ENCODE results near the gene MORN1.

Gene MORN1

DNA sequence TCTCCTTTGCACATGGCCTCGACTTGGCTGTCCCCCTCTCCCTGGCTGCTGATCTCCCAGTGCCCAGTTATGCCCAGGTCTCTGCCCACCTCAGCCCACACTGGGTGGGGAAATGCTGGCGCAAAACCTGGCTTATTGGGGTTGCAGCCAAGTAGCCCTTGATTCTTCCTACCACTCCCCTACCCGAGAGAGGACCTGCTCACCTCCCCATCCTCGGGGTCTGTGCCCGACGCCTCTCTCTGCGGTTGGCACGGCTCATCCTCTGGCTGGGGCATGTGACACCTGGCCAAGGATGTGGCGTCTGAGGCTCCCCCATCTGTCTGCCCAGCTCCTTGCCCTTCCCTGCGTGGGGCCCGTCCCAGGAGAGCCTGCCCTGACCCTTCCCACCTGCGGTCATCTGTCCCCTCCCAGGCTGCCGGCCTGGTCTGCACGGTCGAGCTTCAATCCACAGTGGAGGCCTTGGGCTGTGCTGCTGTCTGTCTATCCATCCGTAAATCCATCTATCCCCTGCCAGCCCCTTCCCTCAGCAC is 27.5 kb upstream of the MORN1 start:
- no peak for DNase-seq

DNA sequence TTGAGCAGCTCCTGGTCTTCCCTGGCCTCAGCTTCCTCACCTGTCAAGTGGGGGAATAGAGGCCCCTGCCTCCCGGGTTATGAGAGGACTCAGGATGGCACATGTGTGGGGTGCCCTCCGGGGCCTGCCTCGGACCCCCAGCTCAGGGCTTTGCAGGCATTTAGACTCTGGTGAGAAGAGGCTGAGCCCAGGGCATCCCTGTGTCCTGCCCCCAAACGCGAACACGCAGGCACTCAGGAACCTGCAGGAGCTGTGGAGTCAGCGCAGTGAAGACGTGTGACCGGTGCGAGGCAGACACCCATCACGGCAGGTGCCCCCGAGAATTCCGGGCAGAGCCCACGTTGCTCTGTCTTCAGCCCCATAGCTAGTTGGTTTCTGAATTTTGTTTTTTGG is 26.5 kb upstream of the MORN1 start:
- no peak for DNase-seq

DNA sequence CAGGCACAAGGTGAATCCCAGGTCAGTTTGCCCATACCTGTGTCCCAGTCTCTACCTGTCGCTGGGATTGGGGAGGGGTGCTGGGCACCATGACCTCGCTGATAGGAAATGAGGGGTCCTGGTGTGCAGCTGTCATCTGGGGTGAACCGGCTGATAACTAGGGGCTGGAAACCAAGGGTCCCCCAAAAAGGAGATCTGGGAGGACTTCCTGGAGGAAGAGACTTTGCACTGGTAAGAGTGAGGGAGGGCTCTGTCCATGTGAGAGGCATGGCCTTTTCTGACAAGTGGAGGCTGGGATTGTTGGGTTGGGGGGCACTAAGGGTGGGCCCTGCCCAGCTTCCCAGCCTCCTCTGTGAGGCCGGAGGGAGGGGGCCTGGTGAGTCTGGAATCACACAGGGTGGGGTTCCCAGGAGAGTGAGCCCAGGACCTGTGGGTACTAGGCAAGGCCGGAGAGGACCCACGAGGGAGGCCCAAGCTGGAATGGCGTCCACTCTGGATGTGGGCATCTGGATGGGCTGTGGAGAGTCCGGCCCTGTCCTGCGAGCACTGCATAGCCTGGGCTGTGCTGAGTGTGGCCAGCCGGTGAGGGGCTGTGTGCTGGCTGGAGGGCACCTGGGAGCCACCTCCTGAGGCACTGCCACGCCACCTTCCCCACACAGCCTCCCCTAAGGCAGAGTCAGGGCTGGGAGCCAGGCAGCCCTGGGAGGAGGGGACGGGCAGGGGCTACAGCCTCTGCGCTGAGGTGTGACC is 25.9 kb upstream of the MORN1 start:
- no peak for DNase-seq

DNA sequence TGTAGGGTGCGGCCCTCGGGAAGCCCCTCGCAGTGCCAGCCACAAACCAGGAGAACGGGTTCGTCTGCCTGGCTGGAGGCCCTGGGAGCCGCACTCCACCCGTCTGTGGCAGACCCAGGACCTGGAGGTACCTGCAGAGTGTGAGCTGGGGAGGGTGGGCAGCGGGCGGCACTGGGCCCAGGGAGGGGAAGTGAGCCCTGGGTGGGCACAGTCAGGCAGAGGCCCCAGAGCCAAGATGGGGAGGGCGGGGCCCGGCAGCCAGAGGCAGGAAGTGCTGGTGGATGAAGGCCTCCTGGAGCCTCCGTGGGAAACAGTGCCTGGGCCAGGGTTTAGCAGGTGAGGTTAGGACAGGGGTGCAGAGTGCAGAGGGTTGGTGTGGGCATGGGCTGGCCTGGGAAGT is 25.0 kb upstream of the MORN1 start:
- DNase-seq = no peak

DNA sequence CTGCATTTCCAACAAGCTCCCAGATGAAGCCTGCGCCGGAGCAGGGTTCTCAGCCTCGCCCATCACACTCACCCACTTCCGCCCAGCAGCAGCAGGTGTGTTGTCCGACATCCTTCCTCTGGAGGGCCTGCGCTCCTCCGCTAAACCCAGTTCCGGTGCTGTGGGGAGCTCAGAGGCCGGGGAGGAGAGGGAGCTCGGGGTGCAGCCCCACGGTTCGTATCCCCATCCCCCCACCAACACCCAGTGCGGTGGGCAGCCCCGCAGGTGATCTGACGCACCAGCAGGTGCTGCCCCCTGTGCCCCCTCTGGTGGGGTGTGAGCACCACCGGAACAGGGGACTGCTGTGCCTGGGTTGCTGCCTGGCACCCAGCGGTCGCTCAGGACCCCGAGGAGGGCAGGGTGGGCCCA is 24.5 kb upstream of the MORN1 start:
- DNase-seq = peak; percentile 49

DNA sequence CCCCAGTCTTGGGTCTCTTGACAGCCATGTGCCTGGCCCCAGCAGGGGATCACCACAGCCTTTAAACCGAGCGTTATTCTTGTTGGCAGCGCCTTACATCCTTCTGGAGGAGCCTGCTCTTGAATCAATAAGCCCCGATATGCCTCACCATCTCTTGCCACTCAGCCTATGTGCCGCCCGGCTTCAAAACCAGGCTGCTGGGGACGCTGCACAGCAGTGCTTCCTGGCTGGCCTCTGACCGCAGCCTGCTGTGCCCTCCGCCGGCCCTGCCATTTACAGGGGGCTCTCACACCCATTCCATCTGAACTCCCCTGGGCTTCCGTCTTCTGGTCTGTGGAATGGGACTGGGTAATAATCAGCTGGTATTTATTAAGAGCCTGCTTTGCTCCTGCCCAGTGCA is 24.0 kb upstream of the MORN1 start:
- DNase-seq = no peak

DNA sequence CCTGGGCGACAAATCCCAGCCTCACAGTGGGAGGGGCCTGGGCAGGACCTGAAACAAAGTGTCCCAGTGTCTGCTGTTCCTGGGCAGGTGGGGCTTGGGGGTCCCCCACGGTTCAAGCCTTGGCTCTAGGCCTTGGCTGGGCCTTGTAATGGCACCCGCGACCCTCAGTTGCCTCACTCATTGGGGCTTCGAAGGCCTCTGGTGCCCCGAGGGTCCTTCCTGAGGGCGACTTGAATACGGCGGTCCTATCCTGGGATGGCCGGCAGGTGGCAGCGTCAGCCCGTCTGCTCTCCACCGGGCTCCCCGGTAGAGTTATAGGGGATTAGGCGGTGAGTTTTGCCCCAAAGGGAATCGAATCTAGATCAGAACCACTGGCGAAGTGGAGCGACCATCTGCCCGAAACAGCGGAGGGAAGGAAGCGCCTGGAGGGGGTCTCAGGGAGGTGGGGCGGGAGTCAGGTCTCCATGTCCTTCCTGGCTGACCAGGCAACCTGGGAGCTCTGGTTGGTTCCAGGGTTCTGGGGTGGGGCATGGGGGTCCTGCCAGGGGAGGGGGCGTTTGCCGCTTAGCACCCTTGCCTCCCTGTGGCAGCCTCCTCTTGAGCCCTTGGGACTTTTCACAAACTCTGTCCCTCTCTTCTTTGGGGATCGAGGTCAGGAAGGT is 23.1 kb upstream of the MORN1 start:
- peak; percentile 80 for DNase-seq

DNA sequence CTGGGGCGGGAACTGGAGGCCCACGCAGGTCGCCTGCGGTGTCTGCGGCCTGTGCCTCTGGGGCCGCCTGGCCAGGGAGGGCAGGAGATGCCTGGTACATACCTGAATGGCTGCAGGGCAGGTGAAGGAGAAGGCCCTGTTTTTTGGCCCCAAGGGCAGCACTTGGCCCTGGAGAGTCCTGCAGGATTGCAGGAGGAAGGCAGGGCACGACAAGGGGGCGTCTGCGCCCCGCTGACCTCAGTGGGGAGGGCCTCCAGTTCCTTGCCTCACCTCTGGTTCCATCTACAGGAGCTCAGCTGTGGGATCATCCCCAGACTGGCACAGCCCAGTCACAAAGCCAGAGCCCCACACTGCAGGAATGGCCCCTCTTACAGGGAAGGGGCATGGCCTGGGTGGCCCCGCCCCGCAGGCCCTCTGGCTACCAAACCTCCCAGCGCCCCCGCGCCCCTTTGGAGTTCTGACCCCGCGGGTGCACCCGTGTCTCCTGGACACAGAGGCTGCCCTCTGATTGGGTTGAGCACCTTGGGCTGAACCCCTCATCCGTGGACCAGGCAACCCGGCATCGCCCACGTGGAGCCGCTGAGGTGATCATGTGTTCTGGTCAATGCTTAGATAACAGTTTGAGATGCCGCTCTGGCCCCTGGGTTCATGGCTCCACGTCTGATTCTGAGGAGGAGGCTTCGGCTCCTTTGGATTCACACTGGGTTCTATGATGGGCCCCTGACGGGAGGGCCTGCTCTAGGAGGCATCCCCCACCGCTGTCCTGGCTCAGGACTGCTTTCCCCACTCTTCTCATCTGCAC is 22.3 kb upstream of the MORN1 start:
- DNase-seq = no peak

DNA sequence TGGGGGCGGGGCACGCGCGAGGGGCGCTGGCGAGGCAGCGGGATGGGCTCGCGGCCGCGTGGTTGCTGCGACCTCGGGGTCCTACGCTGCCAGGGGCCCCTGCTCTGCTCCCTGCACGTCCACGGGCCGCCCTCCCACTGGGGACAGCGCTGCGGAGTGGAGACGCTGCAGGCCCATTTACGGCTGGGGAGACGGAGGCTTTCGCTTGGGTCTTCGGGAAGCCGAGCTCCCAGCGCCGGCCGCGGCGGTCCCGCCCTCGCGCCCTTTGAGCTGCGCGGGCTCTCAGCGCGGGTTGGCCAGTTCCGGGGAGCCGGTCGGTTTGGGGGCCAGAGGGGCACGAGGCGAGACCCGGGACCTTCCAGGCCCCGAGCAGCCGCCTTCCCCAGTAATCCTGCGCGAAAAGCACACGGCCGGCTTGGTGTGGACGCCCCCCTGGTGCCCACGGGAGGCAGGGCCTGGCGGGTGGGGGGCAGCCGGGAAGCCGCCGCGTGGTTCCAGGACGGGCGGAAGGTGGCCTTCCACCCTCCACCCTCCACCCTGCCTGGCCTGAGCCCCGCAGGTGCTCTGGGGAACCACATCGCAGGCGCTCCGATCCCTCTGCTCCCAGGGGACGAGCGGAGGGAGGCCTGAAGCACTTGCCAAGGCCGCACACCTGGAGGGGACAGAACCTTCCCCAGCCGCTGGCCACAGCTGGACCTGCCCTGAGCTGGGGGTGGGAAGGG is 21.6 kb upstream of the MORN1 start:
- DNase-seq = no peak

DNA sequence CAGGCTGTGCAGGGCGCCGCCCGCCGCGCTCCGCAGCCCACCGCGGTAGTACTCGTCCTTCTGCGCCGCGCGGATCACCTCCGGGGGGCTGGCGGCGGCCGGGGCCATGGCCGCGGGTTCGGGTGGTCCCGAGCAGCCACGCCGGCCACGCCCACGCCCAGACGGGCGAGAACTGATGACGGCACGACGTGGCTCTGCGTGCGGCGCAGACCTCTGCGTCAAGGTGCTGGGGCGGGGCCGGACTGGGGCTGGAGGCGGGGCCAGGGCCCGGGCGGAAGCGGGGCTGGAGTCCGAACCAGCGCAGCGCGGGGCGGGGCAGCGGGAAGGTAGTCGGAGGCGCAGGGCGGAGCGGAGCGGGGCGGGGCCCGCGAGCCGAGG is 21.0 kb upstream of the MORN1 start, which contains the start of gene PEX10:
TSS of gene PEX10 (minus strand) at position 170 of the 378 bp plus-strand sequence. CDS start at position 108, 62 bp downstream.
- peak; percentile 98 for DNase-seq

DNA sequence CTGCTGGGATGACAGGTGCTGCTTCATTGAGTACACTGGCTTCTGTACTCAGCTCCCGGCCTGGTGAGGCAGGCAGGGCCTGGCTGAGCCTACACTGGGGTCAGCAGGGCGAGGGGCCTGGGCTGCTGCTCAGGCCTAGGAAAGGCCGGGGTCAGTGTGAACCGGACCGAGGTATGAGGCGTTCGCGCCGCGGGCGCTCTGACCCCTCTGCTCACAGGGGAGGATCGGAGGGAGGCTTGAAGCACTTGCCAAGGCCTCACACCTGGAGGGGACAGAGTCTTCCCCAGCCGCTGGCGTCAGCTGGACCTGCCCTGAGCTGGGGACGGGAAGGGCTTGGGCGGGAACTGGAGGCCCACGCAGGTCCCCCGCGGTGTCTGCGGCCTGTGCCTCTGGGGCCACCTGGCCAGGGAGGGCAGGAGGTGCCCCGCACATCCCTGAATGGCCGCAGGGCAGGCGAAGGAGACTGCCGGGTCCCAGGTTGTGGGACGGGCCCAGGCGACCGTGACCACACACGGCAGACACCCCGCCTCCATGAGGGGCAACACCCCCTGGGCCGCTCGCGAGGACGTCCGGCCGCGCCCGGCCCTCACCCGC is 20.5 kb upstream of the MORN1 start:
- DNase-seq = no peak

DNA sequence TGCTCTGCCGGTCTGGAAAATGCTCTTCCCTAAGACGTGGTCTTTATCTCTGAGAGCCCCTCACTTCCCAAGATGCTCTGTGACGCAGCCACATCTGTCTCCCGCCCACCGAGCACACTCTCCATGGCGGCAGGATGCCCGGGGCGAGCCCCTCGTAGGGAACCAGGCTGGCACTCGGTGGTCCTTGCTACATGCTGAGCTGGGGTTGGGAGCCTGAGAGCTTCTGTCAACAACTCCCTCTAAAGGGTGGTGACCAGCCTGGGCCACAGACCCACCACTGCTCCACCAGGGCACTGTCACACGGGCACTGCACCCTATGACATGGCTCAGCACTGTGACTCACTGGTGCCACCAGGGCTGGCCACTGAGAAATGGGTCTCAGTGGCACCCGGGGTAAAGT is 18.4 kb upstream of the MORN1 start:
- DNase-seq = no peak

DNA sequence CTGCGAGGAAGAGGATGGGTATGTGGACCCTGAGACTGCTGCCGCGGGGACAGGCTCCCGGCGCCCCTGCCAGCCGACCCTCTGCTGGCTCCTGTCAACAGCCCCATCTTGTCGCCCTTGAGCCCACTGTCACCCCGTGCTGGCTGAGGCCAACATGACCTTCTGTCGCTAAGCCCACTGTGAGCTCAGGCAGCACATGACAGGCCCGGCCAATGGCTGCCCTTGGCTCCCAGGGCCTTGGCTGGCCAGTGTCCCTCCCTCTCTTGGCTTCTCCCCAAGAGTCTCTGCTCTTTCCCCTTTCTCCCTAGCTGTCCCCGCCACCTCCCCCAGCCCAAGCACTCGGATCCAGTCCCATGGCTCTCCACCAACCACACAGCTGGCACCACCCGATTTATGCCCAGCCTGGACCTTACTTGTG is 17.5 kb upstream of the MORN1 start:
- no peak for DNase-seq

DNA sequence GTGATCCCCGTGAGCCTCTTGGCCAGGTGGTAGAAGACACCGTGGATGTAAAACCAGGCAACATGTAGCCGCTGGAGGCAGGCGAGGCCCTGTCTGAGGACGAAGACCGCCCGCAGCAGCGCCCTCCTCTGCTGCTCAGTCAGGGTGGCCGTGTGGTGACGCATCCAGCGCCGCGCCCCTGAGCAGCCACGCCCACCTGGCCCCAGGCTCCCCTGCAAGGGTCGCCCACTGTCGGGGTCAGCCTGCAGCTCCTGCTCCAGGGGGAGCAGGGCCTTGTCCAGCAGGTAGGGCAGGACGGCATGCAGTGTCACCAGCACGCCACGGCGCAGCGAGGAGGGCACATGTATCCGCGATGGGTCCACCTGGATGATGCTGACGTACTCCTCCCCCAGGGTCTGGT is 17.1 kb upstream of the MORN1 start:
- DNase-seq = no peak

DNA sequence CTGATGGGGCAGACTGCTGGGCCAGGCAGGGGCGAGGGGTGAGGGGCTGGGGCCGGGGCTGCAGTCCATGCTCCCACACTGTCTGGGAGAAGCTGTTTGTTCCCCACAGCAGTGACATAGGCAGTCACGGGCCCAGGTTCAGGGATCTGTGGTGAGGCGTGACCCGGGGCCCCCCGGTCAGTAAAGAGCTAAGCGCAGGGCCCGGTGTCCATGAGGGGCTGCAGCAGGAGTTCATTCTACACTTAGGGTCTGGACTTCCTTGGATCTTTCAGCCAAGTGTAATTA is 16.6 kb upstream of the MORN1 start:
- DNase-seq = no peak

DNA sequence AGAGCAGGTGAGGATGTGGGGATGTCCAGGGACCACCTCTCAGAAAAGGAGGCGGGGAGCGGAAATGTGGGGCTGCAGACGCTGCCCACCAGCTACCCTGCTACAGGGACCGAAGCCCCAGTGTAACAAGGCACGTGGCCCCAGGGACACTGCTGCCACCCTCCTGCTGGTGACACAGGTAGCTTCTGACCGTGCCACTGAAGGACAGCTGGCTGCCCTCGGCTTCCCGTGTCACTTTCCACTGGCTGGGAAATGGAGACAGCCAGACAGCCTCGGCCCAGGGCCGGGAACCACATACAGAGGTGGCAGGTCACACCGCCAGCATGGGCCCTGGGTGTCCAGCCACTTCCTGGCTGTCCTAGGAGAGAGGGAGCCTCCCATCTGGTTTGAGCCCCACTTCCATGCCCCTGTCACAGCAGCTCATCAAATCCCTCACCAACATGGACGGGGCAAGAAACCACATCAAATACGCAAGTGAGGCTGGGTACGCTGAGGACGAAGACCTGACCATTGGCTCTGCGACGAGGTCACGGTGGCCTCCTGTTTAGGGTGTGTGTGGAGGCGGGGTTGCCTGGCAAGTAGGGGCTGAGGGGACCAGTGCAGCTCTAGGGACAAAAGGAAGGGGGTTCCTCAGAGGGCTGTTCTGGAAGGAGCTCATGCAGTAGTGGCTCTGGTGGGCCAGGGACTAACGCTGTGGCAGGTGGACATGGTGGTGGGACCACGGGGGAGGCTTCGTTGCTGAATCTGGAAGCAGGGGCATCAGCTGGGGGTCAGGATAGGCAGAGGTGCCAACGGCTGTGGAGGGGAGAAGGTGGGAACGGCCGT is 16.0 kb upstream of the MORN1 start:
- DNase-seq = no peak

DNA sequence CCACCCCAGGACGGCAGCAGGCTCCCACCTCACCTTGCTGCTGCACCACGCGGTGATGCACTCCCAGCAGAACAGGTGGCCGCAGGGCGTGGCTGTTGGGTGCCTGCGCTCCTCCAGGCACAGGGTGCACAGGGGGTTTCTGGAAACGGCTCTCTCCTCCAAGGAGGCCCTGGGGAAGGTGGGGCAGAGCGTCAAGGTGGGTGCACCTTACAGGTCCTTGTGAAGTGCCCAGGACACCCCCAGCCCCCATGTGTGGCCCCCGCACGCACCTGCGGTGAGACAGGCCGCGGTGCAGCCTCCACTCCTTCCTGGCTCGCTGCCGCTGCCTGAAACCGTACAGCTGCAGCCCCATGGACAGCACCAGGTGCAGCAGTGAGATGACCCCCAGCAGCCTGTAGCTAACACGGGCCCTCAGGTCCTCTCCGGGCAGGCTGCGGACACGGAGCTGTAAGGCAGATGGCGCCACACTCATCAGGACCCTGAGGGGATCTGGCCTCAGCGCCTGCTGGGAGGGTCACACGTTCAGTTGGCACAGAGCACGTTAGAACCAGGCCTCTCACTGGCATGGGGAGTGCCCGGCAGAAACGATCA is 15.2 kb upstream of the MORN1 start:
- DNase-seq = no peak

DNA sequence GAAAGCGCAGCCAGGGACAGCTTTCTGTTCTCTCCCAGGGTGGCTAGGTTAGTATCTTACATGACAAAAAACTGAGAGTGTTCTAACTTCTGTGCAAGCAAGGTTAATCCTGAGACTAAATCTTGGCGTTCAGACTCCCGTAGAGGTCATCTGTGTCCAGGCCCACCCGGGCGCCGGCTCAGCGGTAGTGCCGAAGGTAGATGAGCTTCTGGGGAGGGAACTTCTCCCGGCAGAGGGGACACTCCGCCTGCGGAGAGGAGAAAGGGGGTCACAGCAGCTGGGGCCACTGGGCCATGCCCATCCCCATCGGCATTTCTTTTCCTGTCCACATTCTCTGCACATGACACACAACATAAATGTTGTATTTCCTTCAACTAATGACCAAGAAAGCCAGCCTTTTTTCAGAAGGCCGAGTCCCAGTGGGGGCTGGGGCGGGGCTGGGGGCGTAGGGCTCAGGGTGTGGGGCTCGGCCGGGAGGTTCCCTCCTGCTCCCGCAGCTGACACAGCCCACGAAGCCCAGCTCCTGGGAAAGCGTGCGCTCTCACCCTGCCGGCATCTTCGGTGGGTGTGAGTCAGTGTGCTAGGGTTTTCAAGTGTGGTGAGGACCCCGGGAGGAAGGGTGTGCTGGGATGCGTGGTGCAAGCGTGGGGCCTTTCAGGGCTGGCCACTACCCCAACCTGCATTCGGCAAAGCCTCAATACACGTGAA is 14.4 kb upstream of the MORN1 start:
- DNase-seq = no peak

DNA sequence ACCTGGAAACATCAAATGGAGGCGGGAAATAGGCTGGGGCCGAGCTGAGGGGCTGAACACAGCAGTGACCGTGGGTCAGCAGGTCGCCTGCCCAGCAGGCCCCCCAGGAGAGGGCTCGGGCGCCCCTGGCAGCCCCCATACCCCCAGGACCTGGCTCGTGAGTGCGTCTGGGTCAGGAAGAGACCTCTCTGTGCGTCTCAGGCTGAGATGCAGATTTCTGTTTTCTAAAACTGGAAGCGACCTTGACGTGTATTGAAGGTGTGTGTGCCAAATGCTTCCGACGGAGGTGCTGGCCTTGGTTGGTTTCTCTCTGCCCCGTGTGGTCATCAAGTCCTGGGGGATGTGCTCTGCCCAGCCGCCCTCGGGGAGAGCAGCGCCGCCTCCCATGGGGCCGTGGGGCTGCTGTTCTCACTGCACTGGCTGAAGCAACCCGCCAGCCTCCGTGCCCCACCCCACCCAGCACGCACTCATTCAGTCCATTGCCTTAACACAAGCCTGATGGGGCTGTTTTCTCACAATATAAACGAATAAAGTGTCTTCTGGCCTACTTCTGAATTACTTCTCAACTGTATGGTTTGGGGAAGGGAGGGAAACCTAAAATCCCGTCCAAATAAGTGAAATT is 13.6 kb upstream of the MORN1 start:
- no peak for DNase-seq

All from CD4-positive, alpha-beta T cell treated with Interleukin-15 for 1 hour (primary cell).